ENCODE data around the gene SLC35F3. TPM values are rescaled to one million over a fixed set of nuclear protein-coding genes. Genes with fewer than 3 reads are reported as not detected.

SLC35F3 gene
- total RNA-seq, 1 experiment from 2014 or later: 19.1 TPM

- ATAC-seq (no peak), DNase-seq (ENCODE audit: low read depth, low spot score) (no peak)
- Histone ChIP-seq H3K27ac (ENCODE audit: low read length) (no peak overlapping the region), H3K4me3 (ENCODE audit: low read depth in 2 of 2, low read length in 2 of 2) (no peak overlapping the region), H3K27me3 (ENCODE audit: control insufficient read depth, insufficient read depth, low read length) (no peaks in the 10 kb centered on the region), H3K36me3 (ENCODE audit: control insufficient read depth, insufficient read depth, low read length) (no peaks in the 10 kb centered on the region), H3K9me3 (ENCODE audit: control insufficient read depth, insufficient read depth, low read depth, low read length) (no peaks in the 10 kb centered on the region), H3K4me1 (ENCODE audit: control insufficient read depth, insufficient read depth, low read length) (peaks cover 13% of the 10 kb centered on the region)
- ChIA-PET POLR2A (no interaction called here), CTCF (no interaction called here)
- intact Hi-C loops (cut with micrococcal nuclease; ENCODE audit: unreplicated experiment): no loop called here
- no TSS peak for BruUV-seq (replicated peaks)
- in situ Hi-C loops (cut with HindIII; ENCODE audit: low pct_unique_long_range_greater_than_20kb, low sequenced_read_pairs): no loop called here
- no peak for TF ChIP-seq TCF7L2 (IDR thresholded peaks at IDR 0.05; ENCODE audit: low read depth, low read length)
- no peak for TF ChIP-seq REST (IDR thresholded peaks at IDR 0.05; ENCODE audit: insufficient read depth in 1 of 2, low read depth in 2 of 2, low read length in 1 of 2)
- TF ChIP-seq CTCF (IDR thresholded peaks at IDR 0.05): no peak
- TF ChIP-seq POLR2AphosphoS5 (IDR thresholded peaks at IDR 0.05; ENCODE audit: low read depth, low read length): no peak
- no peak for TF ChIP-seq SIN3A (IDR thresholded peaks at IDR 0.05; ENCODE audit: borderline replicate concordance, insufficient read depth, low read depth, low read length)
These were observed 408.7 kb downstream of the SLC35F3 start for GRCh38 chr1:234313171-234313570.

- no TSS peak for BruUV-seq (replicated peaks)
- ChIA-PET POLR2A (no interaction called here), CTCF (no interaction called here)
- no peak overlapping the region for H3K27ac ChIP-seq (ENCODE audit: low read length)
- no peaks in the 10 kb centered on the region for H3K36me3 ChIP-seq (ENCODE audit: control insufficient read depth, insufficient read depth, low read length)
- no peaks in the 10 kb centered on the region for H3K27me3 ChIP-seq (ENCODE audit: control insufficient read depth, insufficient read depth, low read length)
- in situ Hi-C loops (cut with HindIII; ENCODE audit: low pct_unique_long_range_greater_than_20kb, low sequenced_read_pairs): no loop called here
- DNase-seq (ENCODE audit: low read depth, low spot score) (peak; percentile 61), ATAC-seq (peak; percentile 76)
- peaks cover 2% of the 10 kb centered on the region for H3K4me1 ChIP-seq (ENCODE audit: control insufficient read depth, insufficient read depth, low read length)
- H3K4me3 ChIP-seq (ENCODE audit: low read depth in 2 of 2, low read length in 2 of 2): no peak overlapping the region
- H3K9me3 ChIP-seq (ENCODE audit: control insufficient read depth, insufficient read depth, low read depth, low read length): no peaks in the 10 kb centered on the region
- TF ChIP-seq TCF7L2 (IDR thresholded peaks at IDR 0.05; ENCODE audit: low read depth, low read length) (no peak), CTCF (IDR thresholded peaks at IDR 0.05) (no peak)
- intact Hi-C loops (cut with micrococcal nuclease; ENCODE audit: unreplicated experiment): no loop called here
These were observed 410.6 kb downstream of the SLC35F3 start for GRCh38 chr1:234315091-234315541.

- CTCF ChIA-PET: no interaction called here
These were observed 411.1 kb downstream of the SLC35F3 start for GRCh38 chr1:234315588-234315987.

More at GRCh38 chr1:234315588-234315987, 411.1 kb downstream of the SLC35F3 start:
- no peak overlapping the region for H3K27ac ChIP-seq (ENCODE audit: low read length)
- DNase-seq (ENCODE audit: low read depth, low spot score) (no peak), ATAC-seq (no peak)
- POLR2A ChIA-PET: no interaction called here
- no peak overlapping the region for H3K4me3 ChIP-seq (ENCODE audit: low read depth in 2 of 2, low read length in 2 of 2)
- no TSS peak for BruUV-seq (replicated peaks)
- in situ Hi-C loops (cut with HindIII; ENCODE audit: low pct_unique_long_range_greater_than_20kb, low sequenced_read_pairs) (no loop called here), intact Hi-C loops (cut with micrococcal nuclease; ENCODE audit: unreplicated experiment) (no loop called here)
- H3K27me3 ChIP-seq (ENCODE audit: control insufficient read depth, insufficient read depth, low read length): no peaks in the 10 kb centered on the region
- TF ChIP-seq TCF7L2 (IDR thresholded peaks at IDR 0.05; ENCODE audit: low read depth, low read length): no peak
- no peak for TF ChIP-seq SIN3A (IDR thresholded peaks at IDR 0.05; ENCODE audit: borderline replicate concordance, insufficient read depth, low read depth, low read length)
- no peak for TF ChIP-seq REST (IDR thresholded peaks at IDR 0.05; ENCODE audit: insufficient read depth in 1 of 2, low read depth in 2 of 2, low read length in 1 of 2)
- TF ChIP-seq CTCF (IDR thresholded peaks at IDR 0.05): no peak
- no peak for TF ChIP-seq POLR2AphosphoS5 (IDR thresholded peaks at IDR 0.05; ENCODE audit: low read depth, low read length)
- H3K4me1 ChIP-seq (ENCODE audit: control insufficient read depth, insufficient read depth, low read length): no peaks in the 10 kb centered on the region
- no peaks in the 10 kb centered on the region for H3K36me3 ChIP-seq (ENCODE audit: control insufficient read depth, insufficient read depth, low read length)
- H3K9me3 ChIP-seq (ENCODE audit: control insufficient read depth, insufficient read depth, low read depth, low read length): no peaks in the 10 kb centered on the region
